GM10266 (cell line): ENCODE results near the gene ECPAS.
"Not testable (repeated sequence)": the region's sequence is repeated elsewhere in the genome, so short reads cannot be mapped to it uniquely, and the experiment has no call there.

Experiments used
- DNase-seq: peaks from one replicate; pipeline ENCODE4 v3.0.0; 2012; ENCODE audit errors: extremely low spot score
- TF ChIP-seq, protein P1 (sequence below): IDR thresholded peaks from 2 replicates; pipeline ENCODE4 v1.5.1; 2012; ENCODE audit warnings: mild to moderate bottlenecking, low read depth; ENCODE audit not compliant: control insufficient read depth, insufficient read depth; ENCODE audit errors: missing control alignments

Gene ECPAS

DNA sequence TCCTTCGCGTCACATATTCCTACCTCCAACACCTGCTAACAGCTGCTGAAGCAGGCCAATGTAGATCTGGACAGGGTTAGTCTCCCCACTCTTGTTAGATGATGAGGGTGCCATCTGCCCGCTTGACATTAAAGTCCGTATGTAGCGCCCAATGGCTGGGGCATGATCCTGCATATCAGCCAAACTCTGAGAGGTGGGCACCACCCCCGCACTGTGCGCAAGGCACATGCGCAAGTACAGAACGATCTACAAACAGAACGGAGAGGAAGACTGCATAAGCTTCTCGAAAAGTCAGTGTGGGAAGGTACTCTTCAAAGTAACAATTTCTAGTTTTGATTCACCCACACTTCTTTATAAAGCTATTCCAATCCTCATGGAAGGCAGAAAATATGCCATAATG lies 69.8 kb downstream of the ECPAS start:
- TF ChIP-seq, protein P1, sequence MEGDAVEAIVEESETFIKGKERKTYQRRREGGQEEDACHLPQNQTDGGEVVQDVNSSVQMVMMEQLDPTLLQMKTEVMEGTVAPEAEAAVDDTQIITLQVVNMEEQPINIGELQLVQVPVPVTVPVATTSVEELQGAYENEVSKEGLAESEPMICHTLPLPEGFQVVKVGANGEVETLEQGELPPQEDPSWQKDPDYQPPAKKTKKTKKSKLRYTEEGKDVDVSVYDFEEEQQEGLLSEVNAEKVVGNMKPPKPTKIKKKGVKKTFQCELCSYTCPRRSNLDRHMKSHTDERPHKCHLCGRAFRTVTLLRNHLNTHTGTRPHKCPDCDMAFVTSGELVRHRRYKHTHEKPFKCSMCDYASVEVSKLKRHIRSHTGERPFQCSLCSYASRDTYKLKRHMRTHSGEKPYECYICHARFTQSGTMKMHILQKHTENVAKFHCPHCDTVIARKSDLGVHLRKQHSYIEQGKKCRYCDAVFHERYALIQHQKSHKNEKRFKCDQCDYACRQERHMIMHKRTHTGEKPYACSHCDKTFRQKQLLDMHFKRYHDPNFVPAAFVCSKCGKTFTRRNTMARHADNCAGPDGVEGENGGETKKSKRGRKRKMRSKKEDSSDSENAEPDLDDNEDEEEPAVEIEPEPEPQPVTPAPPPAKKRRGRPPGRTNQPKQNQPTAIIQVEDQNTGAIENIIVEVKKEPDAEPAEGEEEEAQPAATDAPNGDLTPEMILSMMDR = no peak

DNA sequence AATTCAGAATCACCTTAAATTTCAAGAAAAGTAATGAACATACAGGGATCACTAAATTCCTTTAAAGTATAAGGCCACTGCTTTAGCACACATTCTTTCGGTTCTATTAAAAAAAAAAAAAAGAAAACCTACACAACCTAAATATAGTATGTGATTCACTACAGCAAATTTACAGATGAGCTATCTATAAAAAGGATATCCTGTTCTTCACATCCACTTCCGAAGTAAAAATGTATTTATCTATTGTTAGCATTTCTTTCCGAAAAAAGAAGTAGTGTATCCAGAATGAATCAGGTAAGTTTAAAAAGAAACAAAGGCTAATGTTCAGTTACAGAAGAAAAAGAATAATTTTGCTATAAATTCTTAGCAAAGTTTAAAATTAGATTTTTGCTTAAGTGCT lies 70.2 kb downstream of the ECPAS start:
- TF ChIP-seq, protein P1 = no peak
- DNase-seq = no peak

More for the DNA sequence above, 69.8 kb downstream of the ECPAS start:
- no peak for DNase-seq

DNA sequence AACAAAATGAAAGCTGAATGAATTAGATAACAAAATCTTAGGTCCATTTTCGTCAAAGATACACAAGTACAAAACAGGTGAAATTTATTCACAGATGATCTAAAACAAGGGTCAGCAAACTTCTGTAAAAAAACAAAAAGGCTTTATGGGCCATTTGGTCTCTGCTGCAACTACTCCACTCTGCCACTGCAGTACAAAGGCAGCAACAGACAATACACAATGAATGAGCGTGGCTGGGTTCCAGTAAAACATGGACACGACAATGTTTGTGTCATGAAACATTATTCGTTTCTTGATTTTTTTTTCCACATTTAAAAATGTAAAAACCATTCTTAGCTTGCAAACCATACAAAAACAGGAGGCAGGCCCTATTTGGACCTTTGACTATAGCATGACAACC lies 71.9 kb downstream of the ECPAS start:
- TF ChIP-seq, protein P1 = no peak
- DNase-seq = no peak

DNA sequence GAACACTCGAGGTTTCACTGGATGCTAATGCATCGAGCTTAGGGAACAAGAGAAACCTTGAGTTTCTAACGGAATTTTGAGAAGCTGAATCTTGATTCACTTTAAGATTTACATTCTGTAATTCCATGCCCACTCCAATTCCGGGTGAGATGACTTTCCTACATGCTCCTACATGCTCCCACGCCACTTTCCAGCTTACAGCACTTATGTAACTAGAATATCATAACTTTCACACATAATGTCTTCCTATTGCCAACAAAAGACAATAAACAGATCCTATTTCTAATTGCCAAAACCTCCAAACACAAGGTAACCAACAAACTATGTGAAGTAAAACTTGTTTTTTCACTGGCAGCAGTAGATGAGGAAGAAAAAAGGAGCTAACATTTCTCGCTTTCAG lies 72.9 kb downstream of the ECPAS start:
- no peak for DNase-seq
- TF ChIP-seq, protein P1 = no peak

DNA sequence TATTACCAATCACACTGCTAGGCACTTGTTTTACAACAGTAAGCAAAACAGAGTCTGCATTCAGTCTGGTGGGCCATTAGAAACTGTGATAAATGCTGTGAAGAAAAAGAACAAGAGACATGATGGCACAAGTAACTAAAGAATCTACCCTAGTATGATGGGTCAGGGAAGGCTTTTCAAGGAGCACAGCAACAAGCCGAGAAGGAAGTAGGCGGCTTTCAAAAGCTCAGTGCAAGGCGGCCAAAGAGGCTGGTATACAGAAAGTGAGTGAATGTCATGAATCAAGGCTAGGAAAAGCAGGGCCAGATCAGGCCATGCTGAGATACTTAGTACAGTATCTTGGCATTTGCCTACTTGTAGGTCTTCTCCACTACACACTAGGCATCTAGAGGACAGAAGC lies 76.4 kb downstream of the ECPAS start:
- no peak for DNase-seq
- TF ChIP-seq, protein P1 = no peak

DNA sequence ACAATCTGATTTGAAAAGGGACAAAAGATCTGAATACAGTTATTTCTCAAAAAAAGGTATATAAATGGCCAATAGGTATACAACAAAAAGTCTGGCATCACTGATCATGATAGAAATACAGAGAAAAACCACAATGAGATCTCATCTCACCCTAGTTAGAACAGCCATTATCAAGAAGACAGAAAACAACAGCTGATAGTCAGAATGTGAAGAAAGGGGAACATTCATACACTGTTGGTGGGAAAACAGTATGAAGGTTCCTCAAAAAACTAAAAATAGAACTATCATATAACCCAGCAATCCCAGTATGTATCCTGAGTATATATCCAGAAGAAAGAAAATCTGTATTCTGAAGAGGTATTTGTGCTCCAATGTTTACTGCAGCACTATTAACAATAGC lies 78.5 kb downstream of the ECPAS start:
- no peak for DNase-seq
- TF ChIP-seq, protein P1 = no peak

DNA sequence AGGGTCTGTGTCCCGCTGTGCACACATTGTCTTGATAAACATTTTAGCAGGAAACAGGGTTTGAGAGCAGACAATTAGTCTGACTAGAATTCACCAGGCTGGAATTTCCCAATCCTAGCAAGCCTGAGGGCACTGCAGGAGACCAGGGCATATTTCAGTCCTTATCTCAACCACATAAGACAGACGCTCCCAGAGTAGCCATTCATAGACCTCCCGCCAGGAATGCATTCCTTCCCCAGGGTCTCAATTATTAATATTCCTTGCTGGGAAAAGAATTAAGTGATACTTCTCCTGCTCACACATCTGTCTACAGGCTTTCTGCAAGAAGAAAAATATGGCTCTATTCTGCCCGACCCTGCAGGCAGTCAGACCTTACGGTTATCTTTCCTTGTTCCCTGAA lies 82.7 kb downstream of the ECPAS start:
- not testable (repeated sequence) for DNase-seq

DNA sequence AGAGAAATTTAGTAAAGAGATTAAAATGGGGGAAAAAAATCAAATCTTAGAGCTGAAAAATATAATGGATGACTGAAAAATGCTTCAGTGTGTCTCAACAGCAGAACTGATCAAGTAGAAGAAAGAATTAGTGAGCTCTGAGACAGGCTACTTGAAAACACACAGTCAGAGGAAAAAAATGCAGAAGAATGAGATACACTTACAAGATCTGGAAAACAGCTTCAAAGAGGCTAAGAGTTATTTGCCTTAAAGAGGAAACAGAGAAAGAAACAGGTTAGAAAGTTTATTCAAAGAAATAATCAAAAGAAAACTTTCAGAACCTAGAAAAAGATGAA lies 83.7 kb downstream of the ECPAS start:
- no peak for DNase-seq

More for the DNA sequence above, 83.7 kb downstream of the ECPAS start:
- TF ChIP-seq, protein P1 = no peak
